ENCODE data around the gene MAPK8IP3. TPM values are rescaled to one million over a fixed set of nuclear protein-coding genes. Genes with fewer than 3 reads are reported as not detected.

MAPK8IP3 gene
- total RNA-seq, 6 experiments from 2014 or later: 34.3 to 39.9 (median 37.1) TPM

- H3K36me3 Mint-ChIP-seq (ENCODE audit: low read depth): peaks cover 4% of the 10 kb centered on the region; the same call in 1 of the 2 replicates
- peaks cover 10% of the 10 kb centered on the region for H3K27me3 Mint-ChIP-seq (ENCODE audit: insufficient read depth)
- peaks cover 10% of the 10 kb centered on the region for H3K4me1 Mint-ChIP-seq (ENCODE audit: low read depth)
- H3K9me3 Mint-ChIP-seq: no peaks in the 10 kb centered on the region
- no peak for DNase-seq
- no peak overlapping the region for H3K4me3 Mint-ChIP-seq
- TF ChIP-seq, protein P1, sequence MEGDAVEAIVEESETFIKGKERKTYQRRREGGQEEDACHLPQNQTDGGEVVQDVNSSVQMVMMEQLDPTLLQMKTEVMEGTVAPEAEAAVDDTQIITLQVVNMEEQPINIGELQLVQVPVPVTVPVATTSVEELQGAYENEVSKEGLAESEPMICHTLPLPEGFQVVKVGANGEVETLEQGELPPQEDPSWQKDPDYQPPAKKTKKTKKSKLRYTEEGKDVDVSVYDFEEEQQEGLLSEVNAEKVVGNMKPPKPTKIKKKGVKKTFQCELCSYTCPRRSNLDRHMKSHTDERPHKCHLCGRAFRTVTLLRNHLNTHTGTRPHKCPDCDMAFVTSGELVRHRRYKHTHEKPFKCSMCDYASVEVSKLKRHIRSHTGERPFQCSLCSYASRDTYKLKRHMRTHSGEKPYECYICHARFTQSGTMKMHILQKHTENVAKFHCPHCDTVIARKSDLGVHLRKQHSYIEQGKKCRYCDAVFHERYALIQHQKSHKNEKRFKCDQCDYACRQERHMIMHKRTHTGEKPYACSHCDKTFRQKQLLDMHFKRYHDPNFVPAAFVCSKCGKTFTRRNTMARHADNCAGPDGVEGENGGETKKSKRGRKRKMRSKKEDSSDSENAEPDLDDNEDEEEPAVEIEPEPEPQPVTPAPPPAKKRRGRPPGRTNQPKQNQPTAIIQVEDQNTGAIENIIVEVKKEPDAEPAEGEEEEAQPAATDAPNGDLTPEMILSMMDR (IDR thresholded peaks at IDR 0.05): peak; percentile 33; the same call in 1 of the 2 replicates
- no peak overlapping the region for H3K27ac Mint-ChIP-seq
Observed at GRCh38 chr16:1786242-1787055, 80.5 kb downstream of the MAPK8IP3 start.

- H3K4me1 Mint-ChIP-seq (ENCODE audit: low read depth): peaks cover 5% of the 10 kb centered on the region; the same call in 1 of the 2 replicates
- H3K27me3 Mint-ChIP-seq (ENCODE audit: insufficient read depth): peaks cover 6% of the 10 kb centered on the region
- peaks cover 4% of the 10 kb centered on the region; the same call in 1 of the 2 replicates for H3K36me3 Mint-ChIP-seq (ENCODE audit: low read depth)
- no peak for DNase-seq
- TF ChIP-seq, protein P1 (IDR thresholded peaks at IDR 0.05): no peak
- H3K9me3 Mint-ChIP-seq: no peaks in the 10 kb centered on the region
- H3K4me3 Mint-ChIP-seq: no peak overlapping the region
- H3K27ac Mint-ChIP-seq: no peak overlapping the region
Observed at GRCh38 chr16:1787056-1787321, 81.0 kb downstream of the MAPK8IP3 start.

DNA sequence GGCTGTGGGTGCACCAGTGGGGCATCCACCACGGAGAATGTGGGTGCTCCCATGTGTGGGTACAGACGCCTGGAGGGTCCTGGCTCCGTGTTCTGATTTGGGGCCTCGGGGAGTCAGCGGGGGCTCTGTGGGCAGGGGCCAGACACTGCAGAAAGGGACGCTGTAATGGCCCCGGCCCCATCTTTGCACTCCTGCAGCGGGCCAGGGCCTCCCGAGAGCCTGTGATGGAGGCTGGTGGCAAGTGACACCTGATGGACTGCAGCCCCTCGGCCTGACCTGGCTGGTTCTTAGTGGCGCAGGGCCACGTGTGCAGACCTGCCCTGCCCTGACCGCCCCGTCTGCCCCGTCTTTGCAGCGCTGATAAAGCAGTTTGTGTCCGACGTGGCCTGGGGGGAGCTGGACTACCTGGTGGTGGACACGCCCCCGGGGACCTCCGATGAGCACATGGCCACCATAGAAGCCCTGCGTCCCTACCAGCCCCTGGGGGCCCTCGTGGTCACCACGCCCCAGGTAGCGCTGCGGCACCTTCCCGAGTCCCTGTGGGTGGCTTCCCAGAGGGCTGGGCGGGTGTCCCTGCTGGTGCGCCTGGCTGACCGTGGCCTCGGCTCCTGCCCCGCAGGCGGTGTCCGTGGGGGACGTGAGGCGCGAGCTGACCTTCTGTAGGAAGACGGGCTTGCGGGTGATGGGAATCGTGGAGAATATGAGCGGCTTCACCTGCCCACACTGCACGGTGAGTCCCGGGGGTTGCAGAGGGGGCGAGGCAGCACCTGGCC is 81.5 kb downstream of the MAPK8IP3 start:
- H3K4me1 Mint-ChIP-seq (ENCODE audit: low read depth): peaks cover 5% of the 10 kb centered on the region; the same call in 1 of the 2 replicates

DNA sequence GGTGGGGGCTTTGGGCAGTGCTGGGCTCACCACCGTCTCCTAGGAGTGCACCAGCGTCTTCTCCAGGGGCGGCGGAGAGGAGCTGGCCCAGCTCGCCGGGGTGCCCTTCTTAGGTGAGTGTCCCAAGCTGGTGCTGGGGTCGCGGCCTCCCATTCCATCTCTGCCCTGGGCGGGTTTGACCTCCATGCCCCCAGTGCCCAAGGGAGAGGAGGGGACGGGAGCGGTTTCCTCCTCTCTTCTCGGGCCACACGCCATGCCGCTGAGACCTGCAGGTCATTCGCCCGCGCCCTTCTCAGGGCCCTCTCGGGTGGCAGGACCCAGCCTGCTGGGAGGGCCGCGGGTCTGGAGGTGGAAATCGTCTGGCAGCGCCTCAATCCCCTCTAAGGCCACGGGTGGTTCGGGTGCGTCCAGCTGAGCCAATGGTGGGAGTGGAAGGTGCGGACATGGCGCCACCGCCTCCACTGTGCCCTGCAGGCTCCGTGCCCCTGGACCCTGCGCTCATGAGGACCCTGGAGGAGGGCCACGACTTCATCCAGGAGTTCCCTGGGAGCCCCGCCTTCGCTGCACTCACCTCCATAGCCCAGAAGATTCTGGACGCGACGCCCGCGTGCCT is 82.2 kb downstream of the MAPK8IP3 start:
- no peak for DNase-seq
- no peaks in the 10 kb centered on the region for H3K9me3 Mint-ChIP-seq
- H3K4me3 Mint-ChIP-seq: no peak overlapping the region
- TF ChIP-seq, protein P1 (IDR thresholded peaks at IDR 0.05): no peak
- peaks cover 2% of the 10 kb centered on the region; the same call in 1 of the 2 replicates for H3K27me3 Mint-ChIP-seq (ENCODE audit: insufficient read depth)
- no peak overlapping the region for H3K27ac Mint-ChIP-seq
- peaks cover 4% of the 10 kb centered on the region; the same call in 1 of the 2 replicates for H3K4me1 Mint-ChIP-seq (ENCODE audit: low read depth)
- H3K36me3 Mint-ChIP-seq (ENCODE audit: low read depth): peaks cover 4% of the 10 kb centered on the region; the same call in 1 of the 2 replicates

More for the DNA sequence above, 81.5 kb downstream of the MAPK8IP3 start:
- H3K36me3 Mint-ChIP-seq (ENCODE audit: low read depth): peaks cover 4% of the 10 kb centered on the region; the same call in 1 of the 2 replicates
- H3K9me3 Mint-ChIP-seq: no peaks in the 10 kb centered on the region
- no peak overlapping the region for H3K27ac Mint-ChIP-seq
- DNase-seq: no peak
- TF ChIP-seq, protein P1 (IDR thresholded peaks at IDR 0.05): no peak
- peaks cover 4% of the 10 kb centered on the region for H3K27me3 Mint-ChIP-seq (ENCODE audit: insufficient read depth)
- H3K4me3 Mint-ChIP-seq: no peak overlapping the region

GRCh38 chr16:1788708-1789100 is 82.7 kb downstream of the MAPK8IP3 start:
- H3K4me3 Mint-ChIP-seq: no peak overlapping the region
- TF ChIP-seq, protein P1 (IDR thresholded peaks at IDR 0.05): no peak
- H3K9me3 Mint-ChIP-seq: no peaks in the 10 kb centered on the region
- H3K36me3 Mint-ChIP-seq (ENCODE audit: low read depth): peaks cover 4% of the 10 kb centered on the region; the same call in 1 of the 2 replicates
- H3K4me1 Mint-ChIP-seq (ENCODE audit: low read depth): no peaks in the 10 kb centered on the region
- no peak for DNase-seq
- no peak overlapping the region for H3K27ac Mint-ChIP-seq
- peaks cover 2% of the 10 kb centered on the region; the same call in 1 of the 2 replicates for H3K27me3 Mint-ChIP-seq (ENCODE audit: insufficient read depth)

Data from HFFc6 (cell line).